Umbilical cord (tissue), 2 donors: ENCODE data around the gene CDK6. TPM values are rescaled to one million over a fixed set of nuclear protein-coding genes. Genes with fewer than 3 reads are reported as not detected.

Source experiments
- DNase-seq: peaks from one replicate; pipeline ENCODE4 v3.0.0-alpha.2; 2015; ENCODE audit warnings: low spot score
- total RNA-seq: library from RNA; depleted of rRNA; stranded (reverse); fragments of >200 nt; gene quantifications from one replicate; pipeline ENCODE4 v1.2.3, GENCODE V29; 2014; ENCODE audit warnings: low replicate concordance; ENCODE audit not compliant: insufficient read depth

The CDK6 gene
- total RNA-seq, 1 donor from 2014 or later, result 118 TPM

DNA sequence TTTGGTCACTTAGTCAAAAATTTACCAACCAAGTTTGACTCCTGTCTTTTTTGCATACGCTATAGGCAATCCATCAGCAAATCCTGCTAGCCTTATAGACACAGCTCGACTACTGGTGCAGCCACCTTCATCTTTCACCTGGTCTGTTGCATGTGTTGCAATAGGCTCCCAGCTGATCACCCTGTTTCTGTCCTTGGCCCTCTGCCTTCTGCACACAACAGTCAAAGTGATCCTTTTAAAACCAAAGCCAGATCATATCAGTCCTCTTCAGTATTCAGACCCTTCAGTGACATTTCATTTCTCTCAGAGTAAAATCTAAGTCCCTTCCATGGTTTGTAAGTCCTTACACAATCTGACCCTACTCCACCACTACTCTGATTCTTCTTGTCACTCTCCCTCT lies 10.9 kb upstream of the CDK6 start:
- no peak for DNase-seq

DNA sequence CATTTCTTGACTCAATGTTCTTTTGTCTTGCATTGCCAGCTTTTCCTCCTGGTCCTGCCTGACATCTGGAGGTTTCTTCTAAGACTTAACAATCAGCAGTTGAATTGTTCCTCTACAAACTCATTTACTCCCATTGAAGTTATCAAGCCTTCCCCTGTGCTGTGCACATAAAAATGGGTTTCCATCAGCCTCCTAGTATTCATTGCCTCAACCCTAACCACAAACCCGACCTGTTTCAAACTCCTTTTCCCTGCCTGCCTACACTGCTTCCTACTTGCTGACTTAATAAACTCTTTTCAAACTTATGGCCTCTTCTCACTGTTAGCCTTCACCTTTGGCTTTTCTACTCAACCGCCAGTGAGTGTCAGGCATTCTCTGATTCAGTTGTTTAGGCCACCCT lies 9.4 kb upstream of the CDK6 start:
- no peak for DNase-seq

DNA sequence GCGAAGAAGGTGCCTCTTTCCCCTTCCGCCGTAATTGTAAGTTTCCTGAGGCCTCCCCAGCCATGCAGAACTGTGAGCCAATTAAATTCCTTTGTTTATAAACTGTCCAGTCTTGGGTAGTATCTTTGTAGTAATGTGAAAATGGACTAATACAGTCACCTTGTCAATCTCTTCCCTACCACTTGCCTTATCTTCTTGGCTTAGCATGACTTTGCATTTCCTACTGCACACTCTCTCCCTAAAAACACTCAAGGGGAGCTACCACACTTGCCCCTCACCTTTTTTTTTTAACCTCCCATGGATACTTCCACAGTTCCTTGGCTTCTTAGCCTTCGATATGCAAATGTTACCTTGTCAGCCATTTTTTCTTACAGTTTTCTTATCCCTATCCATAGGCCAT lies 7.4 kb upstream of the CDK6 start:
- DNase-seq, result no peak

DNA sequence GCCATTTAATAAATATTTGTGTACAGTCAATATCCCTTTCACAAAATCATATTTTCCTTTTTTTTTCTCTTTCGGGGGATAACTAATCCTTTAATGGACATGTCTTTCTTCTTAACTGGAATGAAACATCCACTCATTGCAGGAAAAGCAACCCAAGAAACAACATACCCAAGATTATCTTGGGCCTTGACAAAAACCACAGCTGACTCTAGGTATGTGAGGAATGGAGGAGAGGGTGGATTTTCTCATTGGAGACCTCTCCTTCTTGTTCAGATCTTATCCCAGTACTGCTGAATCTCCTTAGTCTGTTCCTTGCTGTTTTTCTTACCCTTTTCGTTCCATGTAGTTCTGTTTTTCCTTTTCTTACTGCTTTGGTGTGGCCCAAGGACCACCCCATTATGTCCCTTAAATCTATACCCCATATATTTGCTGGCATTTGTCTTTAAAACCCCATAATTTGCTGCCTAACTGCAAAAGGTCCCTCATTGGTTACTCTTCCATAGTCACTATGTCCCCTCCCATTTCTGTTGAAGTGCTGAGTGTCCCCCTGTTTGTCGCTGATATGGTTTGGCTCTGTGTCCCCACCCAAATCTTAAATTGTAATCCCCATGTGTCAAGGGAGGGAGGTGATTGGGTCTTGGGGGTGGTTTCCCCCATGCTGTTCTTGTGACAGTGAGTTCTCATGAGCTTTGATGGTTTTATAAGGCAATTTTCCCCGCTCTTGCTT lies 6.8 kb upstream of the CDK6 start:
- no peak for DNase-seq

DNA sequence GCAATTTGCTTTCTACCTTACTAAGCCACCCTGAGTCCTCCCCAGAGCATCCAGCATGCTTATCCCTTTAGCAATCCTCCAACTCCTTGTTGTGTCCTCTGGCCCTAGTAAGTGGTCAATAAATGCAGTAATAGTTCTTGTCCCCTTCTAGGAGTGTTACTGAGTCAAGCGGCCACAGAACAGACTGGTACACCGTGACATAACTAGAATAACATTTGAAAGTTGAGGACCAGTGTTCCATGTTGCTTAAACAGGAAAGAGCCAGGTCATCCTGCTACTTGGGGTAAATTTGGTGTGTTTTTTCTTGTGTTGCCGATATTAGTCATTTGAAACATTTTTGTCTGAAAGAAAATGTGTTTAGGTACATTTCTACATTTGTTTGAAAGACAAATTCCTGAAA lies 4.8 kb upstream of the CDK6 start:
- no peak for DNase-seq

DNA sequence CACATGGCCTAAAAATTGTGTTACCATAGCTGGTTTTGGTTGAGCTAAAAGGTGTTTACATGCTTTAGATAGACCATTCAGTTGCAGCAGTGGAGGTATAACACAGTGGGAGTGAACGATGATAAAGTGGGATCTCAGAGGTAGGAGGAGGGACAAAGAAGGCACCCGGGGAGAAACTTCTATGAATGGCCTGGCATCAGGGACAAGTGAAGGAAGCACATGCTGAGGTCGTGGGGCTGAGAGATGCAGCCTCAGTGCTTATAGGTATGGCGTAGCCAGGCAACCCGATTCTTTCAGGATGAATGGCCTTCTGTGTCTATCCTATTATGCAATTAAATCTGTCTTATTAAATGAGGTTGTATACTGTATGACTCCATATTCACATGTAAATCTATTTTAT lies 3.9 kb upstream of the CDK6 start:
- DNase-seq, result no peak

DNA sequence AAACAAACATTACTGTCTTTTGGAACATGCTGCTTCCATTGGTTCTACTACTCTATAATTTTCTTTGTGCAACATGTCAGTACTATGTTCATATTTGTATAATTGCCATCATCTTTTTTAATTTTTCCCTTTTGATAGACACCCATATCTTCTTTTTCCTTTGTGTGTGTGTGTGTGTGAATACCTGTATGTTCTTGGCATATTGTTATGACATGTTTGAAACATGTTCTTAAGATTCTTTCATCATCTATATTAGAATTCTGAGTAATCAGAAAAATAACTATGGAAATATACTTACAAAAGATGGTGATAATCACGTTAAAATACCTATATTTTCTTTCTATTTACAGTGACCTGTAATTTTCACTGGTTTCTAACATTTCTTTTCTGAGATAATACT lies 3.5 kb upstream of the CDK6 start:
- no peak for DNase-seq

DNA sequence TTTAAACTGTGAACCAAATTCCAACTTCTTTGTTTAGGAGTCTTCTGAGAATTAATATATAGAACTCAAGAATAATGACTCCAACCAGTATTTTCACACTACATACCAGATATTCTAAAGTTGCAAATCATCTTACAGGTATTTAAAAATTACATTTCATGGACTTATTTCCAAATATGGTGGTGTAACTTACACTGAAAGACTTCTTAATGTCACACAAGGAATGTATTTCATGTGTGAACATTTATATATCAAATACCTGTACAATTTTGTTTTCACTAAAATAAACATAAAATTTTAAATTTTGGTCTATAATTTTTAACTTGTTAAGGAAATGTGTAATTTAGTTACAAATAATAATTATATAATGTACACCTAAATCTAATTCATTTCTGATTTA lies 2.6 kb upstream of the CDK6 start:
- no peak for DNase-seq

DNA sequence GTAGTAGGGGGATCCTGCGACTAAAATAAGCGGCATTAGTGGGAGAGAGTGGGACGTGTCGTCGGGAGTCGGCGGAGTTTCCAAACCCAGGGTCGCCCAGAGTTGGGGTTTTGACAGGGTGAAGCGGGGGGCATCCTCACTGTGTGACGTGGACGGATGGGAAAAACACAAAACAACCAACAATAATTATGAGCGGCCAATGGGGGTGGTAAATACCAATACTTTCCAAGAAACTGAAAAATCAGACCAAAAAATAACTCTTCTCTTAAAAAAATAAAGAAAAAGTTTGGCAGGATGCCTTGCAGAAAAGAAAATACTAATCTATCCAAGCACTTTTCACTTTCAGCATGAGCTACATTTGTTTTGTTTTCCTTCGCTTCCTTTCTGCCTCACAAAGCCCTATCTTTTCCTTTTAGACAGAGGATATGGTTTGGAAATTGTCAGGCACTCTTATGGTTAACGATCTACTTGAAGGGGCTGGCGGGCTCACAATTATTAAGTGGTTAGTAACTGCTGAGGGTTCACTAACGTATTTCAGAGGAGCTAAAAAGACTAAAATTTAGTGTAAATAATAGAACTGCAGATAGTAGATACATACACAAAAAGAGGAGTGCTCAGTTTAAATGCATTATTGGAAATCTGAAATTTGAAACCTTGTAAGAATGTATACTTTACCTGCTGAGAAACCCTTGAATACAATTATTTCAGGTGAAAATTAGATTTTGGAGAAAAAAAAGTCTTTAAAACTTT lies 802 bp upstream of the CDK6 start:
- DNase-seq, result peak; percentile 57

DNA sequence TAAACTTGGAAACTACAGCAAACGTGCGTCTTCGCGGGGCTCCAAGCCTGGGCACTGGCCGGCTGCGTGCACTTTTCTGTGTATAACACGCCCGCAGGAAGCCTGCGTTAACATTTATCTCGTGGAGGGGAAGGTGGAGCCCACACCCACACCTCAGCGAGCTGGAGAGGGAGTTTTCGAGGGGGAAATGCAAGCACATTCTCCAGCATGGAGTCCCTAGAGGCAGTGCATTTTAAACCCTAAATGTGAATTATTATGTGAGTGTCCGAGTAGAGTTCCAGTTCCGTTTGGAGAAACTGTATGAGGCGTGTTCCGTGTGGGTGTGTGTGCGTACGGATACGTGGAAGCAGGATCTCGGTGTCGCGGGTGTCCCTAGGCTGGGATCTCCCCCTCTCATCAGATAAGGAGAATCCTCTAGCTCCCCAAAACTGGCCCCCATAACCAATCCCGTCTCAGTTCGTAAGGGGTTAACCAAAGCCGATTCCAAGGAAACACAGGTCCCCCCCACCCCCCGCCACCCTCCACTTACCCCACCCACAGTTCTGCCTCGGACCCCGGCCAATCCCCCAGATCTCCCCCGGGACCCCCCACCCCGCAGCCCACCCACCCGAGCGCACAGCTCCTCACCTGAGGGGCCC lies 403 bp downstream of the CDK6 start:
- peak; percentile 65 for DNase-seq

DNA sequence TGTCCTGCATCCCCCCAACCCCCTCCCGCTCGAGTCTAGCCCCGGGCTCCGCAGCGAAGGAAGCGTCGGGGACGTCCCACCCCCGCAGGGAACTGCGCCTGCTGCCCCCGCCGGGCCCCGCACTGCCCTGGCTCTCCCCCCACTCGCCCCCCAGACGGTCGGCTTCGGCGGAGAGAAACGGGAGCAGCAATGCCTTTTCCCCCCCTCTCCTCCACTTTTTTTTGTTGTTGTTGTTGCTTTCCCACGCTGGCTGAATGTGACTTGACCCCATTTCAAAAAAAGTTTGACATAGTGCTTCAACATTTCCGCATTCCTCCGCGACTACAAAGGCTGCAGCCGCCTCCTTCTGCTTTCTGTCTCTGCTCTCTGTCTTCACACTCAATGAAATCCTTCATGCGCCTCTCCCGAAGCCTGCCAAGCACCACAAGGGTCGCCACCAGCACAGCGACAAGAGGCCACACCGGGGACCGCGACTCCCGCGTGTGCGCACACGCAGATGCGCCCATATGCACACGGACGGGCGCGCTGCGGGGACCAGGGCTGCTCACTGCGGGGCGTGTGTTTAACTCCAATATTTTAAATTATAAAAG lies 1.0 kb downstream of the CDK6 start:
- DNase-seq, result peak; percentile 87

DNA sequence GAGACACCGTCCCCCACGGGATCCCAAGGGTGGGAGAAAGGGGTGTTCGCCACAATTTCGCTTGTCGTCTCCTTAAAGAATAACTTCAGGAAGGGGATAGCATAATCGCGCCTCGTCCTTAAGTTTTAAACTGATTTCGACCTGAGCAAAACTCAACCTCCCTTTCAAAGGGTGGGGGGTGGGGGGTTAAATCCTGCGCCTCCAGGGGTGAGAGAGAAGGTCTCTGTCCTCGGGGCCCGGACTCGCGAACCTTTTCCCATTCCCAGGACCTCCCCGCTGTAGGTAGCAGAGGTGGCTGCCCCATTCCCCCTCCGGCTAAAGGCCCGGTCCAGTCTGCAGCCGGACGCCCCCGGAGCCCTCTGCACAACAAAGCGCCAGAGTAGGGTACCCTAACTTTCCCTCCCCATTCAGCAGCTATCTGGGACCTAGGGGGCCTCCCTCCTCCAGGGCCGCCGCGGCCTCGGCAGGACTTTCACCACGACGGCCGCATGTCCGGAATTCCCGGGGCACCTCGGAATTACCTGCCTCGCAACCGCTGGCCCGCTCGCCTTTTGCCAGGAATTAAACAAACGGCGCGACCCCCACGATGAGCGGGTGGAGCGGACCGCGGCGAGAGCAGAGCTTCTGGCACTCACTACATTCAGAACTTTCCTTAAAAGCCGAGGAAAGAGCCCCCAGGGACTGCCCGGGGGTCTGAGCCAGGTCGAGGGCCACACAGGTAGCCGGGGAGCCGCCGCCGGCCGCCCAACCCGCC lies 1.7 kb downstream of the CDK6 start:
- DNase-seq, result peak; percentile 29

DNA sequence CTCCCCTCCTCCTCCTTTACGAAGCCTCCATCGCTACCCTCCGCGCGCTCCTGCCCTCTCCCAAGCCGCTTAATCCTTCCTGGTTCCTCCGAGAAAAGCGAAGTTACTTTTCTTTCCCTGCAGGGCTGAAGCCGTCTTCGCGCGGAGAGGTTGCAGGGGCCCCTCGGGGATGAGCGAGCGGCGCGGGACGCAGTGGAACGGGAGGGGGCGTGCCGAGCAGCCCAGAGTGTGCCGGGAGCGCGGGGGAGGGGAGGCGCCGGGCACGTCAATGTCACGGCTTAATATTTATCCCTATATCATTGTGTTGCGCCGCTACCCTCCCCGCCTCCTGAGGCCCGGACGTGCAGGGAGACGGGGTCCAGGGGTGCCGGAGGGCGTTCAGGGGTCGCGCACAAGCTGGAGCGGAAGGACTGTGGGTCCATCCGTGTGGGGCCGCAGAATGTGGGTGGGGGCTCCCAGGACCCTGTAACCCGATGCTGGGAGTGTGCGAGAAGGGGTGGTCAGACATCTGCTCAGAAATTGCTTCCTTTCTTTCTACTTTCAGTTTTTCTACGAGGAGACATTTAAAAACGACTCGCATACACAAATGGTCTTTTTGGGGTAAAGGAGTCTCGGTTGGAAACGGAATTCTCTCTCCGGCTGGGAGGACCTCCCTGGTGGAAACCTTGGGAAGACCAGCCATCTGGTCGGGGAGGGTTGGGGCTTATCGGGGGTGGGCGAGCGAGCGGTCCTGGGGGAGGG lies 2.4 kb downstream of the CDK6 start:
- DNase-seq, result peak; percentile 91

DNA sequence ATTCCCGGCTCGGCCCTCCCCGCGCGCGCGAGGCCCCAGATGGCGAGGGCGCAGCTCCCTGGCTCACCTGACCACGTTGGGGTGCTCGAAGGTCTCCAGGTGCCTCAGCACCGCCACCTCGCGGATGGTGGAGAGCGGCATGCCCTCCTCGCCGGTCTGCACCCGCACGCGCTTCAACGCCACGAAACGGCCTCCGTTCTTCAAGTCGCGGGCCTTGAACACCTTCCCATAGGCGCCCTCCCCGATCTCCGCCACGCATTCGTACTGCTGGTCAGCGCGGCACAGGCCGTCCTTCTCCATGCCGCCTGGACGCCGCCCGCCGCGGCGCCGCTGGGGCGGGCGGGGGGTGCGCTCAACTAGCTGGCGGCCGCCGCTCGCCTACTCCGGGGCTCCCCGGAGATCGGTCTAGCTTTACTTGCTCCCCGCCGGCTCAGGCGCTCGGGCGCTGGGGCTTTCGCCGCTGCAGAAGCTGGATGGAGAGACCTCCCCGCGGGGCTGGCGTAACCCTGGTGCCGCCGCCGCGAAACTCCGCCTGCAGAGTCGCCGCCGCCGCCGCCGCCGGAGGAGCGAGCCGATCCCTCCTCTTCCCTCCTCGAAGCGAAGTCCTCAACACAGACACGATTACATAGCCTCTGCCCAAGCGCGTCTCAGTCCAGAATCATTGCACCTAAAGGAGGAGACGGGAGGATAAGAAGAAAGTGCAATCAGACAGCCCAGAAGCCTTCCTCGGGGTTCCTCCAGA lies 3.2 kb downstream of the CDK6 start:
- peak; percentile 85 for DNase-seq

DNA sequence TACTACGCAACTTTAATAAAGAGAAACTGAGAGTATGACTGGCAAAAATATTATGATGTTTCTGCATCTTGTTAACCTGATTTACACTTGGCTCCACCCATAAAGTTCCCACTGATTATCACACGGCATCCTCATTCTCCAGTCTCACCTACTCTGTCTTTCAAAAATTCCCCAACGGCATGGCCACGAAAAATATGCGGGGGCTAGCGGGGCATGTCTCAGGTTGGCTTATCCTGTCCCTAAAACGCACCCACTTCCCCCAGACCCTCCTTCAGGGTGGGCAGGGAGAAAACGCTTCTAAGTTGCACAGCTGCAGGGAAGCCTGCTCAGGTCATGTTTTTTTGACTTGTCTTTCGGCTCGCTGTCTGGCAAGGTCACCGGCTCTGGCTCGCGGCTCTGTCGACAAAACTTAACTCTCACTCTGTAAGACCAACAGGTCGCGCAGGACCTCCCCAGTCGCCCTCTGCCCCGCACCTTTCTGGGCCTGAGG lies 3.8 kb downstream of the CDK6 start:
- DNase-seq, result no peak

DNA sequence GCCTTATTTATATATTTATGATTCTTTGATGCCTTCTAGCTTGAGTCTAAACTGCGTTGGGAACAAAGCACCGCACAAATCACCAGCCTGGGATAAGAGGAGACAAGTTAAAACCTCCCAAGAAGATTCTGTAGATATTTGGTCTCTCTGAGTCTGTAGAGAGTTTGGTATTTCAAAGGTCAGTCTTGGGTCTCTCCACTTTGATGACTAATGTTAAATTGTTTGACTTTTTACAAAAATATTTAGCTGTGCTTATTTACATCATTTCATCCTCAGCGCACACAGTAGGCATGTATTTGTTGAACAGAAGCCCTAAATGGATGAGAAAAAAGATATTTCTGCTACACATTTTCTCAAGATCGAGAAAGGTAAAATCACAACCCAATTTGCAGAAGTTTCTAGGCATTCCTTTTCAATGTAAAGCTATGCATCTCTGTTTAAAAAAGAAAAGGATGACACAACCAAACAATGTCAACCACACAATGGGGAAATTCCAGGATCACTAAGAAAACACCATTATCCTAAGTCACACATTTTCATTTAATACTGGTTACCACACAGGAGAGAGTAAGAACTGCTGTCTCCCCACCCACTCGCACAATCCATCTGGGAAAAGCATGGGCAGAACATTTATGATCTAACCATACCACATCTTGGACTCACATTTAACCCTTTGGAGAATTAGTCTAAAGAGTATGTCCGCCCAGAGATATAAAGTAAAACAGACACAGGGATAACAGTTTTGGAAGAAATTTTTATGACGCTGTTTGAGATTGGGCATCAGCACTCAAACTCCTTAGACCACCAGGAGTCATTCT lies 4.4 kb downstream of the CDK6 start:
- DNase-seq, result peak; percentile 74

DNA sequence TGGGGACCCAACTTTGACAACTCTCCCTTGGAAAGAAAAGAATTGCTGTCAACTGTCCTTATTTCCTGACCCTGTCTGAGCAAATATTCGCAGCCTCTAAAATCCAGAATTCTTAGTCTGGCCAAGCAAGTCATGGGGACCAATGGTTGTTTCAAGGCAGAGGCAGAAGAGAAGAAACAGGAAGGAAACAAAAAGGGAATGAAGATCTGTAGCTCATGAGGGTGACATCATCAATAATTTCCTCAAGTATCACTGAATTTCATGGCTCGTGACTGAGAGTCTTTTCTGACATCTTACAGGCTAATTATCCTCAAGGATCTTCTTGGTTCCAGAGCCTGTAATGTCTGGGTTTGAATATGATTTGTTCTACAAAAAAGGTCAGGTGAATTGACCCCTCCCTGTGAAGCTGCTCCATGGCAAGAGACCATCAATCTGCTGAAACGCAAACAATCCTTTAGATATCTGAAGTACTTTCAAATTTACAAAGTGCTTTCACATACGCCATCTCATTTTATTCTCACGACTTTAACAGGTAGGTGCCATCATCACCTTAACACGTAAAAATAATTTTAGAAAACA lies 5.8 kb downstream of the CDK6 start:
- no peak for DNase-seq

DNA sequence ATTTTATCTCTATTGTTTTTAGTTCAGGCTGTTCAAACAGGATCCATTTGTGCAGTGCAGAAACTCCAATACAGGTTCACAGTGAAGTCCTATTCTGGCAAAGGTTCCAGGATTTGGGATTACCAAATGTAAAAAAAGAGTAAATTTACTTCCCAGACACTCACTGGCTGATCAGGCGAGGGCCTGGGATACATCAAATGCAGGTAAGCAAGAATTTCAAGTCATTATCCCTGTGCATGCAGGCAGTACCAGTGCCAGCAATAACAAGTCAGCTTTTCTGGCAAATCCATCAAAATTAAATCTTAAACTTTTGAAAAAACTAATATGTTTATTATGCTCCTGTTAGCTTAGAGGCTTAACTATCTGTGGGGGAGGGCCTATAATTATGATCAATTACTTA lies 6.3 kb downstream of the CDK6 start:
- no peak for DNase-seq
